ENCODE results near the gene CD200R1. TPM values are rescaled to one million over a fixed set of nuclear protein-coding genes. Genes with fewer than 3 reads are reported as not detected.

The CD200R1 gene
- total and polyA plus RNA-seq, 2 of the 8 experiments (the other 6 are each of a cell fraction or from before 2014, with no cell fraction given): 0.02 TPM; not detected in 1

- H2BK12ac ChIP-seq (ENCODE audit: low read depth, low read length): no peak overlapping the region
- H4K20me1 ChIP-seq (replicated peaks in 1 of 2; ENCODE audit: control insufficient read depth in 1 of 2, insufficient read depth in 2 of 2, low read length in 2 of 2): no peaks in the 10 kb centered on the region
- H3K9me3 ChIP-seq (ENCODE audit: insufficient read depth in 2 of 2, low read depth in 1 of 2, low read length in 1 of 2): no peaks in the 10 kb centered on the region
- no peaks in the 10 kb centered on the region for H3K23me2 ChIP-seq (ENCODE audit: low read depth, low read length)
- no peak overlapping the region for H2BK120ac ChIP-seq (replicated peaks; ENCODE audit: low read depth, low read length)
- no peak overlapping the region for H2BK20ac ChIP-seq (ENCODE audit: low read length)
- no peak overlapping the region for H2BK15ac ChIP-seq (ENCODE audit: low read length)
- H3K4me2 ChIP-seq (ENCODE audit: insufficient read depth in 1 of 2, low read depth in 2 of 2, low read length in 2 of 2): no peak overlapping the region
- no peak overlapping the region for H3K14ac ChIP-seq (ENCODE audit: insufficient read length)
- no peak overlapping the region for H4K5ac ChIP-seq (ENCODE audit: insufficient read length, low read depth, low read length)
- ChIA-PET POLR2A (ENCODE audit: partially characterized antibody) (no interaction called here), CTCF (ENCODE audit: partially characterized antibody) (no interaction called here)
- no peak overlapping the region for H3K18ac ChIP-seq (ENCODE audit: extremely low read depth, low read length)
- no peak overlapping the region for H3K27ac ChIP-seq (ENCODE audit: low read depth, low read length)
- FAIRE-seq (no peak), DNase-seq (ENCODE audit: low read depth in 1 of 2, low spot score in 2 of 2) (no peak)
- H3K36me3 ChIP-seq (ENCODE audit: control insufficient read depth in 2 of 4, insufficient read depth in 4 of 4, low read length in 3 of 4): no peaks in the 10 kb centered on the region
- no peak overlapping the region for H4K8ac ChIP-seq (ENCODE audit: extremely low read depth, insufficient read depth, low read length)
- H3K4me1 ChIP-seq (replicated peaks in 1 of 4; ENCODE audit: control insufficient read depth in 3 of 4, insufficient read depth in 4 of 4, low read length in 3 of 4): no peaks in the 10 kb centered on the region
- no peaks in the 10 kb centered on the region for H3K79me1 ChIP-seq (ENCODE audit: low read depth, low read length)
- no peak overlapping the region for H2BK5ac ChIP-seq (ENCODE audit: low read depth, low read length)
- H3K56ac ChIP-seq (replicated peaks; ENCODE audit: insufficient read length, low read depth, low read length): no peak overlapping the region
- no peak overlapping the region for H2AFZ ChIP-seq (ENCODE audit: low read length)
- no peak overlapping the region for H3K4me3 ChIP-seq (ENCODE audit: extremely low read depth in 1 of 4, insufficient read depth in 2 of 4, low read depth in 3 of 4, low read length in 4 of 4)
- H3K23ac ChIP-seq (ENCODE audit: insufficient read length): no peak overlapping the region
- H3K79me2 ChIP-seq (ENCODE audit: control insufficient read depth in 1 of 2, insufficient read depth in 2 of 2, low read length in 2 of 2): no peaks in the 10 kb centered on the region
- TF ChIP-seq SRF (IDR thresholded peaks at IDR 0.05; ENCODE audit: low read depth, low read length): no peak
- TF ChIP-seq KDM5A (IDR thresholded peaks at IDR 0.05; ENCODE audit: low read length): no peak
- TF ChIP-seq ATF2 (IDR thresholded peaks at IDR 0.05; ENCODE audit: low read length): no peak
- TF ChIP-seq, protein P1, sequence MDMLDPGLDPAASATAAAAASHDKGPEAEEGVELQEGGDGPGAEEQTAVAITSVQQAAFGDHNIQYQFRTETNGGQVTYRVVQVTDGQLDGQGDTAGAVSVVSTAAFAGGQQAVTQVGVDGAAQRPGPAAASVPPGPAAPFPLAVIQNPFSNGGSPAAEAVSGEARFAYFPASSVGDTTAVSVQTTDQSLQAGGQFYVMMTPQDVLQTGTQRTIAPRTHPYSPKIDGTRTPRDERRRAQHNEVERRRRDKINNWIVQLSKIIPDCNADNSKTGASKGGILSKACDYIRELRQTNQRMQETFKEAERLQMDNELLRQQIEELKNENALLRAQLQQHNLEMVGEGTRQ (IDR thresholded peaks at IDR 0.05; ENCODE audit: low read length): no peak
- TF ChIP-seq JUND (IDR thresholded peaks at IDR 0.05; ENCODE audit: low read length): no peak
- TF ChIP-seq ZNF274 (IDR thresholded peaks at IDR 0.05; ENCODE audit: borderline replicate concordance, extremely low read depth, low read length): no peak
- TF ChIP-seq RXRA (IDR thresholded peaks at IDR 0.05; ENCODE audit: insufficient read depth, low read depth, low read length): no peak
- 85% methylated on average over 2 of the region's 3 CpGs; no CpG with 5 or more reads in 1 of the 2 experiments for WGBS, 2 experiments (ENCODE audit: extremely low coverage in 1 of 2, insufficient coverage in 1 of 2, insufficient read length in 1 of 2, insufficient replicate concordance in 2 of 2, low coverage in 1 of 2, low lambda C conversion rate in 2 of 2, missing lambda C conversion rate in 1 of 2)
- no peak overlapping the region for H4K91ac ChIP-seq (replicated peaks; ENCODE audit: insufficient read length, low read length)
- H3K4ac ChIP-seq (replicated peaks; ENCODE audit: insufficient read length, low read depth, low read length): no peak overlapping the region
- no peaks in the 10 kb centered on the region for H3K27me3 ChIP-seq (replicated peaks in 1 of 4; ENCODE audit: control insufficient read depth in 3 of 4, extremely low read depth in 1 of 4, insufficient read depth in 3 of 4, low read length in 3 of 4)
- H3K9ac ChIP-seq (replicated peaks in 1 of 4; ENCODE audit: extremely low read depth in 1 of 4, low read depth in 3 of 4, low read length in 3 of 4): no peak overlapping the region
- no peak overlapping the region for H2AK5ac ChIP-seq (ENCODE audit: low read depth, low read length)
These were observed 43.0 kb downstream of the CD200R1 start for GRCh38 chr3:112931736-112932521.
